KOPT-K1 (cell line): Measurements from ENCODE around the gene SLC66A2.

ENCODE experiments used
- H3K27ac ChIP-seq: fragments of 200-600 bp; sonication (generic); 2 replicates; pipeline ENCODE4 v1.5.1; 2016; ENCODE audit warnings: antibody characterized with exemption, mild to moderate bottlenecking, low read depth, low read length; ENCODE audit not compliant: poor library complexity, severe bottlenecking
- H3K36me3 ChIP-seq: fragments of 200-600 bp; sonication (generic); 2 replicates; pipeline ENCODE4 v1.5.1; 2017; ENCODE audit warnings: antibody characterized with exemption, mild to moderate bottlenecking, low read length, moderate library complexity; ENCODE audit not compliant: insufficient read depth
- H3K9me3 ChIP-seq: fragments of 200-600 bp; sonication (generic); 2 replicates; pipeline ENCODE4 v1.5.1; 2017; ENCODE audit warnings: antibody characterized with exemption, low read length, mild to moderate bottlenecking; ENCODE audit not compliant: insufficient read depth, poor library complexity, severe bottlenecking

SLC66A2 gene

GRCh38 chr18:79926715-79927606, 24.5 kb downstream of the SLC66A2 start:
- H3K27ac ChIP-seq: no peak overlapping the region
- peaks cover 37% of the 10 kb centered on the region; the same call in 1 of the 2 replicates for H3K36me3 ChIP-seq
- peaks cover 34% of the 10 kb centered on the region for H3K9me3 ChIP-seq

GRCh38 chr18:79926306-79926705, 25.1 kb downstream of the SLC66A2 start:
- H3K36me3 ChIP-seq: peaks cover 37% of the 10 kb centered on the region; the same call in 1 of the 2 replicates
- H3K27ac ChIP-seq: no peak overlapping the region
- H3K9me3 ChIP-seq: peaks cover 28% of the 10 kb centered on the region

DNA sequence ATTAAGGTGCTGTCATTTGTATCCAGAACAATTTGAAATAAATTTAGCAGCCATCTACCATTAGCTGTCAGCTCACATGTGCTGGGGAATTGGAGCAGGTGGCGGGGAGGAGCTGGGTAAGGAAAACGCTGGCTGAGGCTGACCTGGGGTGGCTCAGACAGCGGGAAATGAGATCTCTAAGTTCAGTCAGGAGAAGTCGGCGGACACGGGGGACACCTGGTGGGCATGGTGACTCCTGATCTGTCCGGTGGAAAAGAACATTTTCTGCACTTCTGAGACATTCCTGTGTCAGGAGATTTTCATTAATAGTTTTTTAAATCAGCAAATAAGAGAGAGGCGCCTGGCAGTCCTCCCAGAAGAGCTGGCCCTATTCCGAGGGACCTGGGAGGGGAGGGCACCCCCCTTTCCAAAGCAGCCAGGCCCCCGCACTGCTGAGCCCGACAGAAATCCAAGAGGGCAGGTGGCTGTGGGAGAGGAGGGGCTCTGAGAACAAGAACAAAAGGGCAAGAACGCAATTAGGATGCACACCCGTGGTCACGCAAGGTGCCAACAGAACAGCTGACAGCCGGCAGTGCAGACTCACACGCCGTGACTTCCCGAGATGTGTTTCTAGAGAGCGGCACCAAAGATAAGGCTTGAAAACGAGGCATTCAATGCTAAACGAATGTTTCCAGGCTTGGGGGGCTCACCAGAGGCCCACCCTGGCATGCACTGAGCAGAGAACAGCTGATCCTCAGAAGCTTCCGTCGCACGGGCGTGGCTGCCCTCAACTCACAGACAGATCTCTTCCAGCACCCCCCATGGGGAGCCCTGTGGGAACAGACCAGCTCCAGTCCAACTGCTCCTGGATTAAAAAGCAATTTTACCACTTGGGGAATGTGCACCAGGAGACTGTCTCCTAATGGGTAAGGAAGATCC, 26.4 kb downstream of the SLC66A2 start:
- Histone ChIP-seq H3K27ac (no peak overlapping the region), H3K9me3 (peaks cover 16% of the 10 kb centered on the region), H3K36me3 (peaks cover 37% of the 10 kb centered on the region; the same call in 1 of the 2 replicates)

DNA sequence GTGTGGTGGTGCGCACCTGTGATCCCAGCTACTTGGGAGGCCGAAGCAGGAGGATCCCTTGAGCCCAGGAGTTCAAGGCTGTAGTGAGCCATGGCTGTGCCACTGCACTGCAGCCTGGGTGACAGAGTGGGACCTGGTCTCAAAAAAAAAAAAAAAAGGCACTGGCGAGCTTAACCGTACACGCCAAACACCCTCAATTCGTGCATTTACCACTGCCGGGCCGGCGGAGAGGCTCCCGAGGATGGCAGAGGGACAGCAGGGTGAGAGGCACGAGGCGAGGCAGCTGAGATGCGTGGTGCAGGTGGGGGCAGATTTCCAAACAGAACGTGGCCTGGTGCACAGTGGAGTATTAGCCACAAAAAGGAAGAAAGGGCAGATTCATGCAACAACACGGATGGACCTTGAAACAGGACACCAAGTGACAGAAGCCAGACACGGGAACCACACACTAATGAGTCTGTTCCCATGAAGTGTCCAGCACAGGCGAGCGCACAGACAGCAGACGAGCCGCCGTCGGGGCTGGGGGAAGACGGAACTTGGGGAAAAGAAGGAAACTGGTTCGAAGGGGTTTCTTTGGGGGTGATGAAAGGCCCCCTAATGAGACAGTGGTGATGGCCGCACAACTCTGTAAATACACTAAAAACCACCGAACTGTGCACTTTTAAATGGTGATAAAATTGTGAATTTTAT, 27.4 kb downstream of the SLC66A2 start:
- peaks cover 29% of the 10 kb centered on the region; the same call in 1 of the 2 replicates for H3K36me3 ChIP-seq

GRCh38 chr18:79922971-79923411, 28.5 kb downstream of the SLC66A2 start:
- no peaks in the 10 kb centered on the region for H3K9me3 ChIP-seq
- H3K36me3 ChIP-seq: peaks cover 28% of the 10 kb centered on the region; the same call in 1 of the 2 replicates
- H3K27ac ChIP-seq: no peak overlapping the region

More for the DNA sequence above, 27.4 kb downstream of the SLC66A2 start:
- Histone ChIP-seq H3K27ac (no peak overlapping the region), H3K9me3 (peaks cover 5% of the 10 kb centered on the region)

DNA sequence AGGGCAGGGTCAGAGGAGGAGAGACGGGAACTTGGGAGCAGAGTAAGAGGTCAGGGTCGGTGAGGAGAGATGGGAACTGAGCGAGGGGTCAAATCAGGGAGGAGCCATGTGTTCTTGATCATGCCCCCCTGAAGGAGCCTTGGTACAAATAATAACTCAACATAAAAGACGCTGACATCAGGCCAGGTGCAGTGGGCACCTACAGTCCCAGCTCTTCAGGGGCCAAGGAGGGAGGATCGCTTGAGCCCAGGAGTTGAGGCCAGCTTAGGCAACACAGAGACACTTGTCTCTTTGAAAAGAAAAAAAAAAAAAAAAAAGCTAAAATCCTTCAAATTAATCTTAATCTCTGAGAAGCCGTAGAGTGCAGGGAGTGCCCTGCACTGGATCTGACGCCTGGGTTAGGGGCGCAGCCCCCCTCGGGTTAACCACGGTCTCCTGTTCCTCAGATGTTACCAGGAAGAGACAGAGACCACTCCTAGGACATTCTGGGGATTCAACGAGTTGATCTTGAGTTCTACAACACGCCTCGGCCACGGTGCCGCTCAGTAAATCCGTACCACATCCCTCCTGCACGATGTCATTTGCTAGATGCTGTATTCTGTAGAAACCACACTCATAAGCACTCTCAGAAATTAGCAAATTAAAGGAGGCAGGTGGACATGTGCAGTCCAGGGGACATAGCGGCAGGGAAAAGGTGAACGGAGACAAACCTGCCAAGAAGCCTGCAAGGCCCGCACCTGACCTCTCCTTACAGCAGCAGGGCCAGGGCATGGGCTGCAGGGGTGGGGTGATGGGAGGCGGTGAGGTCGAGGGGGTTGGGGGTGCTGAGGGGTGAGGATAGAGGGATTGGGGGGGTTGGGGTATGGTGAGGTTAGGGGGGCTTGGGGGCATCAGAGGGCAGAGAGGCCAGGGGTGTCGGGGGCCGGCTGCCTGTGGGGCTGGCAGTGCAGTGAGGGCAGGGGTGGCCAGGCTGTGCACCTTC, 29.2 kb downstream of the SLC66A2 start:
- H3K36me3 ChIP-seq: peaks cover 32% of the 10 kb centered on the region; the same call in 1 of the 2 replicates
- H3K9me3 ChIP-seq: no peaks in the 10 kb centered on the region
- H3K27ac ChIP-seq: no peak overlapping the region

GRCh38 chr18:79919089-79919488, 32.4 kb downstream of the SLC66A2 start:
- H3K27ac ChIP-seq: no peak overlapping the region
- H3K36me3 ChIP-seq: peaks cover 44% of the 10 kb centered on the region; the same call in 1 of the 2 replicates
- H3K9me3 ChIP-seq: peaks cover 18% of the 10 kb centered on the region

- Histone ChIP-seq H3K36me3 (peaks cover 39% of the 10 kb centered on the region; the same call in 1 of the 2 replicates), H3K27ac (no peak overlapping the region), H3K9me3 (peaks cover 18% of the 10 kb centered on the region)
These were observed 32.8 kb downstream of the SLC66A2 start for GRCh38 chr18:79918615-79919011.

DNA sequence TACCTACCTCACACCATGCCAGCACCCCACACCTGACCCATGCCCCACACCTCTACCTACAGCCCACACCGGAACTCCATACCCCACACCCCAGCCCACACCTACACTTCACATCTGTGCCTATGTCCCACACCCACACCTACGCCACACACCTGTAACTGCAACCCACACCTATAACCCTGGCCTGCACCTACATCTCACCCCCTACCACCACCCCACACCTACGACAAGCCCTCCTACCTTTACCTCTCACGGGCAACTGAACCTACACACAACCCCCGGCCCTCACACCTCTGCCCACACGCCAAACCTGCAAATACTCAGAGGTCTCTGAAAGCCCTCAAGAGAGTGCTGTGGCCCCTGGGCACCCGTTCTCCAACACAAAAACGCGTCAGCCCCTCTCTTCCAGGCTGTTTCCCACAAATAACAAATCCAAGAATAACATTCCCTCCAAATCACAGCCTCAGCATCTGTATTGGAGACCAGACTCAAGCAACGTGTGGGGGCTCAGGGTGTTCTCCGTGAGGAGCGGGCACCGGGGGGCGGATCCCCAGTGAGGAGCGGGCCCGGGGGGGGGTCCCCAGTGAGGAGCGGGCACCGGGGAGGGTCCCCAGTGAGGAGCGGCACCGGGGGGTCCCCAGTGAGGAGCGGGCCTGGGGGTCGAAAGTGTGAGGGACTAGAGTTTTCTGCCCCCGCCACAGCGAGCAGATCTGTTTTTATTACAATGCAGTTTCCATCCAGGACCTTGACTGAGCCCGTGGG, 33.4 kb downstream of the SLC66A2 start:
- no peak overlapping the region for H3K27ac ChIP-seq
- H3K9me3 ChIP-seq: peaks cover 18% of the 10 kb centered on the region
- peaks cover 44% of the 10 kb centered on the region; the same call in 1 of the 2 replicates for H3K36me3 ChIP-seq

DNA sequence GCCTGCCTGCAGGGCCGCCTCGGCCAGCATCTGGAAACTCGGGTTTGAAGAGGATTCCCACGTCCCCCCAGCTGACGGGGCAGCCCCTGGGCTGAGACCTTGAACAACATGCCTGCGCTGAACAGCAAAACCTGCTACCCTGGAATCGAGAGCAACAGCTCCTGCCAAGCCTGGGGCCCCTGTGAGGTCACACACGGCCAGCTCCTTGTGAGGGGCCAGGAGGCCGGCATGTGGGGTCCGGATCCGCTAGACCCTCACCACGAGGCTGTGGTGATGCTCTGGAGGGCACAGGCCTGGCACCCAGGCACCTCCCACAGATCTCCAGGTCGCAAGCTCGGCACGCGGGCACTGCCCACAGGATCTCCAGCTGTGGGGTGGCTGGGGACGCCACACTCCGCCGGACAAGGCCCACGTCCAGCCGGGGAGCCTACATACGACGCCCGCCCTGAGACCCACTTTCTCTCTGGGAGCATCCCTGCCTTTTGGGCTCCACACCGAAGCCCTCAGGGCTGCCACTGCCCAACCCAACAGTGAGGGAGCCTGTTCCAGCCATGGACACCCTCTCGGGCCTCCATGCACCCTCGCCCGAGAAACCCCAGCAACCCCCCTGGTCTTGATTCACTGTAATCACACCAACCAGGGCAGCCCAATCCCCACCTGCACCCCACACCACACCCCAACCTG, 34.1 kb downstream of the SLC66A2 start:
- Histone ChIP-seq H3K9me3 (peaks cover 18% of the 10 kb centered on the region), H3K36me3 (peaks cover 44% of the 10 kb centered on the region; the same call in 1 of the 2 replicates), H3K27ac (no peak overlapping the region)

DNA sequence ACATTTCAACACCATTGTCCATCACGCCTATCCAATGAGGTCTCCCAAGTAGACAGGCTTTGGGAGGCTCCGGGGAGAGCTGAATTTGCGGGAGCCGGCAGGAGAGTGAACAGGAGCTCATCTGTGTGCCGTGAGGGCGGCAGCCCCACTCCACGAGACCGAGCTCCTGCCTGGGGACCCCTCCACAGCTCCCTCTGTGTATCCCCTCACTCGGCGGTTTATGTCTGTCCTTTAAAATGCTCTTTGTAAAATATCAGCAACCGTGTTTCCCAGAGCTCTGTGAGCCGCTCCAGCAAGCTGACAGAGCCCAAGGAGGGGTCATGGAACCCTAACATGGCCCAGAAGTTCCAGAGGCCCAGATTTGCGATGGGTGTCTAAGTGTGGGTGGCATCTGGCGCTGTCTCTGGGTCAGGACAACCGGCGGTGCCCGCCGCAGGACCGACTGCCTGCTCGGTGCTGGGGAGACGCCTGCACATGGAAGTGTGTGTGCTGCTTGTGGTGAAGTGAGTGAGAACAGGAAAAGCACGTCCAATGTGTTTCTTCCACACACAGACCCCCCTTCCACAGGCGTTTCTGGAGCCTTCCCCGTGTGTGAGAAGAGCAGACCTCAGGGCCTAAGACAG, 34.8 kb downstream of the SLC66A2 start:
- H3K9me3 ChIP-seq: peaks cover 18% of the 10 kb centered on the region
- H3K36me3 ChIP-seq: peaks cover 44% of the 10 kb centered on the region; the same call in 1 of the 2 replicates
- H3K27ac ChIP-seq: no peak overlapping the region

DNA sequence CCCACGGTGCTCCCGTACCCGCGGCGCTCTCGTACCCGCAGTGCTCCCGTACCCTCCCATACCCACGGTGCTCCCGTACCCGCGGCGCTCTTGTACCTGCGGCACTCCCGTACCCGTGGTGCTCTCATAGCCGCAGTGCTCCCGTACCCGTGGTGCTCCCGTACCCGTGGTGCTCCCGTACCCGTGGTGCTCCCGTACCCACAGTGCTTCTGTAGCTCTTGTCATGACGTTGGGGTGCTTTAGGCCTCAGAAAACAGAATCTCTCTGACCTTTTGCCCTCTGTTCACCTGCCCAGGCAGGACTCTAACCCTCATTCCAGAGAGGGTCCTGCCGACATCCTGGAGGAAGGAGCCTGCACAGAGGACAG, 35.3 kb downstream of the SLC66A2 start:
- Histone ChIP-seq H3K36me3 (peaks cover 44% of the 10 kb centered on the region; the same call in 1 of the 2 replicates), H3K9me3 (peaks cover 18% of the 10 kb centered on the region), H3K27ac (no peak overlapping the region)
